GM19328 (cell line): ENCODE results near the gene RGS16.
A peak's percentile ranks its signal among the peaks of the same experiment; 100 is the strongest.

ENCODE experiments used
- ATAC-seq: cut with Tn5 transposase; IDR thresholded peaks from one replicate; pipeline ENCODE4 v1.9.1; 2021; ENCODE audit warnings: mild to moderate bottlenecking, moderate library complexity; ENCODE audit not compliant: unreplicated experiment

RGS16 gene

DNA sequence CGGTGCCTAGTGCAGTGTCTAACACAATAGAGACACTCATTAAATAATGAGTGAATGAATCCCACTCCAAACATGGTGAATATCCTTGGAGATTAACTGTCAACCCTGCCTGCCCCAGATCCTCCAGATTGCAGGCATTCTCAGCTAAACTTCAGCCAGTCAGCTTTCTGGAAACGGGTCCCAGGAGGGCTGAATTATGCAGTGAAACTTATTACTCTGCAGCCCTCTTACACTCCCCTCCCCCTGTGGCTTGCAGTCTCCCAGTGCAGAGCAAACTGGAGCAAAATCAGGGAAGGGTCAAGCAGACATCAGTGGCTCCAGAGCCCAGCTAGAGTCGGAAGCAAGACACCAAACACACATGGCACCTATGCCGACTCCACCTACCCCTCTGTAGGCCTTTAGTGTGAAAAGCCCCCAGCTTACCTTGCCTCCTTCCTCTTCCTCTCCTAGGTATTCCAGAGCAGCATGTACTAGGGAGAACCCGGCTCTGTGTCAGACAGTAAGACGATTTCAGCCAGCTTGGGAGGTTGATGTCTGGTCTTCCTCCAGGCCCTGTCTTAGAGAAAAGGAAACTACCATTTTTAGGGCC, 6.5 kb upstream of the RGS16 start:
- no peak for ATAC-seq

GRCh38 chr1:182608845-182609610, 4.8 kb upstream of the RGS16 start:
- ATAC-seq = no peak

- ATAC-seq = no peak
Observed at GRCh38 chr1:182608236-182608635, 4.0 kb upstream of the RGS16 start.

- ATAC-seq = no peak
Observed at GRCh38 chr1:182607566-182607965, 3.4 kb upstream of the RGS16 start.

GRCh38 chr1:182603646-182604174, 479 bp downstream of the RGS16 start:
- ATAC-seq = no peak

DNA sequence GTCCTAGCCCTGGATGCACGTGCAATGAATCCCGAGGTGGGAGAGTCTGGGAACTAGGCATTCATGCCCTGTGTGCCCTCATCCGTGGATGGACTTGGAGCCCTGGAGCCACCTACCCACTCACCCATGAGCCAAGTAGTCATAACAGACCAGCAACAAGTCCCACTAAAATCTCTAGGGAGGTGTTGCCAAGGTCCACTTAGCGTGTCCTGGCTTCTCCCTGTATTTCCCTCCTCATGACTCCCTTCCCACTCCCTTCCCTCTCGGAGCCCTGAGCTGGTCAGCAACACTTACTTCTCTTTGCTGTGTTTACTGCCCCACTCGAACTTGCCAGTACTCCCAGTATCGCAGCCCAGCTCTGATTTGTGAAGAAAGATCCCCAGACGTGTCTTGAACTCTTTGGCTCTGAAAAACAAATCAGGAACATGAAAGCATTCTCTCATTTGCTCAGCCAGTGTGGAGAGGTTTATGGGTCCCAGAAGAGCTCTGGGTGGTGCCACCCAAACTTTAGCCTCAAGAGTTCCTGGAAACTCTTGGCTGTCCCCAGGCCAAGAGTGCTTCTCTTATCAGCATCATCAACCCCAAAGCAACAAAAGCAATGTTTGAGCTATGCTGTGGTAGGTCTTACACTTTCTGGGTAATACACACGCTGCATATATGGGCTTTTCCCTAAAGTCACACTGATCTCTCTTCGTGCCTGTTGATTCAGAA, 1.1 kb downstream of the RGS16 start:
- ATAC-seq = no peak

- no peak for ATAC-seq
Observed at GRCh38 chr1:182601913-182602312, 2.3 kb downstream of the RGS16 start.

DNA sequence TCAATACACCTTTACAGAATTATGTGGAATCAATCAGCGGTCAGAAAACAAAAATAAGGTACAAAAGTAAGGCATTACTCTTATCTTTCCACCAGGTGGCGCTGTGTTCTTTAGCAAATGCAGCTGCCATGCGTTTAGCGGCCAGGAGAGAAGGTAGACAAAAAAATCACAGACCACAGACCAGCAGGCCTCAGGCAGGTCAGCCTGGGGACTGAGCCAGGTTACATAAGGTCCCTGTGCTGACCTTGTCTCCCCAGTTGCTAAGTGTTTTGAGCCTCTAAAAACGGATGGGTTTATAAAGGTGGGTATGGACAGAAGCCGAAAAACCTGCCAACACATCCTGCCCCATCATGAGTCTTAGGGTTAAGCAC, 2.8 kb downstream of the RGS16 start:
- no peak for ATAC-seq

DNA sequence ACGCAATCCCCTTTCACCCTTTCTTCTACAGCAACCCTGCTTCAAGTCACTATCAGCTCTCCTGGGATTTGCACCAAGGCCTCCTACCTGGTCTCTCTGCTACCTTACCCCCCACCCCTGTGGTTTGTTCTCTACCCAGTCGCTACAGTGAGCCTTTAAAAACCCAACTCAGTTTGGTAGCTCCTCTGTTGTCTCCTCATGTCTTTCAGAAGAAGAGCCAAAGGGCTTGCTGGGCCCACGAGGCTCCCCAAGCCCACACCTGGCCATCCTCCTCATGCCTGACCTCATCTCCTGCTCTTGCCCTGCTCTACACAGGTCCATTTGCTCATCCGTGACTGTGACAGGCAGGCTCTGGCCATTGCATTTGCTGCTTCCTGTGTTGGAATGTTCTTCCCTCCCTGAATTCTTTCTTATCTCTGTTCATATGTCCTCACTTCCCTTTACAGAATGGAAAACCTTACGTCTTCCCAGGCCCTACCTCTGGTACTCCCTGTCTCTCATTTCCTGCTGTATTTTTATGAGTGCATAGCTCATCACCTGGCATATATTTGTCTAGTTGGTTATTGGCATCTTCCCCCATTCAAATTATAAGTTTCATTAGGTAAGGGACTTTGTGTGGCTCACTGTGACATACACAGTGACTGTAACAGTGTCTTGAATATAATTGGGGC, 3.3 kb downstream of the RGS16 start:
- ATAC-seq = no peak

DNA sequence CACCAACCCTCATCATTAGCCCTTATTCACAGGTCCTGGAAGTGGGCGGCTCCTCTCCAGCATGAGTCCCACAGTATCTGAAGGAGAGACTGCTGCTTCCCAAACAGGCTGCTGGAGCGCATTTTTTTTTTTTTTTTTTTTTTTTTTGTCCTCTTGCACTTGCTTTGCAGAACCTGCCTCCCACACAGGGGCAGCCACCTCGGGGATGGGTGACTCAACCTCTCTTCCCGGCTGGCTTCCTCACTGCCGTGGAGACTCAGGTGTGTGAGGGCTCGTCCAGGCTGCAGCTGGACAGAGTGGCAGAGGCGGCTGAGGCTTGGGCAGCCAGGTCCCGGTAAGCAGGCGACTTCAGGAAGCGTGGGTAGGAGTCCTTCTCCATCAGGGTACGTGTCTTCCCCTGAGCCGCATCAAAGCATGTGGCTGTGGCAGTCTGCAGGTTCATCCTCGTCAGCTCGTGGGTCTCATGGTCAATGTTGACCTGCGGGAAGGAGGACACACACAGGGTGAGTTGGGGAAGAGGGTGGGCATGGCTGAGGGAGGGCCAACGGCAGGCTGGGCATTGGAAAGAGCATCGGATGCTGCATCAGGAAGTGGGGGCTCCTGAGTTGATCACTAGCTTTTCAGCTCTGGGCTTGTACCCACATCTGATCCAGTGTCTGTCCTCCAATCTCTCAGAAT, 4.0 kb downstream of the RGS16 start:
- no peak for ATAC-seq

GRCh38 chr1:182599339-182599738, 4.8 kb downstream of the RGS16 start:
- ATAC-seq = no peak

DNA sequence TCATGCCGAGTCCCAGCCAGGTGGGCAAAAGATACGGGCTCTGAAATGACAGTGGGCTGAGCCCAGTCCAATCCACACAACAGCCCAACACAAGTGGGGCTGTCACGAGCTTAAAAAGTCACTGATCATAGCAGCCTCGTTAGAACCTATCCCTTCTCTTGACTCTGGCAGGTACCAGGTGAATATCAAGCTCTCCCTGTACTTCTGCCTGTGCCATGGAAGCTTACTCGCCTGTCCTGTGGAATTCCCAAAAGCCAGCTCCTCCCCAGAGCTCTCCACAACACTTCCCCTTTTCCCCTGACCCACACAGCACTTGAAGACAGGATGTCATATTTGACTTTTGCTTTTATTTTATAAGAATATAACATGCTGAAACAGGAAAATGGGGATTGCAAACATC, 5.9 kb downstream of the RGS16 start:
- ATAC-seq = no peak

DNA sequence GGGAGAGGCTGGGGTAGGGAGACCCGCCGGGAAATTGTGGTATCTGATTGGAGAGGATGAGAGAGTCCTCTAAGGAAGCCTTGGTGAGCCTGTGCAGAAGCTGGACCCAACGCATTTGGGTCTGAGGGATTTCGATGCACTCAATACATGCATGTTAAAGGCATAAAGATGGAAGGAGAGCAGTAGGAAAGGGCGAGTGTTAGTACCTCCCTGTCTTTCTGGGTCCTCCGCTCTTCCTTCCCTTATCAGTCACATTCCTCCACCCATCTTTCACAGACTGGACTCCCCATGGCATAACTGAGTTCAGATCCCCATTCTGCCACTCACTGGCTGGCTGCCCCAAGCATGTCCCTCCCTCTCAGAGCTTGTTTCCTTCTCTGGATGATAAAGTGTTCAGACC, 7.3 kb downstream of the RGS16 start:
- ATAC-seq = no peak

DNA sequence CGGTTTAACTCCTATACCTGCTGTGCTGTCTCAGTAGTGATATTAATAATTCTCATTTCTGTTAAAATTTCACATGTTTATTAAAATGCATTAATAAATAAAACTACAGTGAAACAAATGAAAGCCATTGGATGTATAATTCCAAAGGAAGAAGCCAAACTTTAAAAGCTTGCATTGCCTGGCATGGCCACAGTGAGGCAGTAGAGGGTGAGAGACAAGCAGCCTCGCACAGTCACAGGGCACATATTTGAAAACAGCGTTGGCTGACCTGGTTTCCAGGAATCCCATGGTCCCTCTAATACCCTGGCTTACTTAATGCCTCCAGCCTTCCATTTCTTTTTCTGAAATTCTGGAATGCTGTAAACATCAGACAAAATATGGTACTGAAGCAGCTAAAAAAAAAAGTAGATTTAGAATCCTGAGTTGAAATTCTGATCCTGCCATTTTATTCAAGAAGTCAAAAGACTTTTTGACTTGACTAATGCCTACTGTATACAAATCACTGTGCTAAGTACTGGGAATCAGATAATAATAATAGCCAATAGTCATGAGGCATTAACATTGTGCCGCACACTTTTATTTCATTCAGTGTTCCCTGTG, 8.4 kb downstream of the RGS16 start:
- ATAC-seq = no peak

DNA sequence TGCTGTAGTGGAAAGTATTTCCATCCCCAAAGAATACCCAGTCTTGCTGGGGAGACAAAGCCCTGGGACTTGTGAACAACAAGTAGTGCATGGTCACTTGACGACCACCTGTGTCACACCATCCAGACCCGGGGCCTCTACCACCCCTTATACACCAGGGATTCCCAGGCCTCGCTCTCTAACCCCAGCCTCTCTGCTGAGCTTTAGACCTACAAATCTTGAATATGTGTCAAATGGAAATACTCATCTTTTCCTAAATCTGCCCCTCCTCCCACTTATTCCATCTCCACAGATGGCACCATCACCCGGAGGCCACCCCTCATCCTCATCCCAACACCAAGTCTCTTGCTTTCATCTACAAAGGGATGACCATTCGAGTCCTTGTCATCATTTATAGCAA, 14.3 kb downstream of the RGS16 start:
- ATAC-seq = no peak

- ATAC-seq = no peak
Observed at GRCh38 chr1:182589520-182589919, 14.7 kb downstream of the RGS16 start.

DNA sequence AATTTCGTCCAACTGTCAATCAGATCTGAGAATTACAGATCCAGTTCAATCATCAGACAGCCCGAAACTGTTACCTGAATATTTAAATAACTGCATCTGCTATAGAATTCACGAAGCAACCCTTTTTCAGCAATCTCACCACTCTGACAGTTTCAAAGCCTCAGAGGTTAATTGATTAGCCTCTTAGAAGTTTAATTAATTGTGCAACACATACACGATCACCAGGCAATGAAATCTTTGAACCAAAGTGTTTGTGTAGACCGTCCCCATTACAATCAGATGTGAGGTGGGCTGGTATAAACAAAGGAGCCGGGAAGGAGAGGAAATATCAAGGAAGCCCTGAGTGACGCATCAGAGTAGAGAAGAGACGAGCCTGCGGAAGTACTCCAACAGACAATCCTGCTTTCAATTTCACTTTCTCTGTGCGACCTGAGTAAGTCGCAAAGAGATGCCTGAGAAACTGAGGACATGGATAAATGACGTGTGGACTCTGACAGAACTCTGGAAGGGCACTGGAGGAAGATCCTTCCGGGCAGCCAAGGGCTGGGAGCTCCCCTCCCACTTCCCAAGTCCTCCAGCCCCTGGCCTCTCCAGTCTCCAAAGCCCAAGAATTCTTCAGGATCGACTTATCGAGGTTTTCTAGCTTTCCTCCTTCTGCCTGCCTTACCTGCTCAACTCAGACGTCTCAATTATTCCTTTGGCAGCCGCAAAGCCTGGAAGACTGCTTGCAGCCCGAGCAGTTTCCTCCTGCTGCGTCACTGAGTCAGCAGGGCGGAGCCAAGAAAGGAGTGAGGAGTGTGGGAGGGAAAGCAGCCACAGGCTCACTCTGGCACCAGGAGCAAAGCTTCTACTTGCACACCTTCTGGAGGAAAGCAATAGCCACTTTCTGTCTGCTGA, 15.4 kb downstream of the RGS16 start, which contains the start of gene RNASEL:
TSS of gene RNASEL (minus strand) at position 757 of the 897 bp plus-strand sequence. CDS start 2,450 bp downstream, outside the sequence.
- ATAC-seq = peak; percentile 74

DNA sequence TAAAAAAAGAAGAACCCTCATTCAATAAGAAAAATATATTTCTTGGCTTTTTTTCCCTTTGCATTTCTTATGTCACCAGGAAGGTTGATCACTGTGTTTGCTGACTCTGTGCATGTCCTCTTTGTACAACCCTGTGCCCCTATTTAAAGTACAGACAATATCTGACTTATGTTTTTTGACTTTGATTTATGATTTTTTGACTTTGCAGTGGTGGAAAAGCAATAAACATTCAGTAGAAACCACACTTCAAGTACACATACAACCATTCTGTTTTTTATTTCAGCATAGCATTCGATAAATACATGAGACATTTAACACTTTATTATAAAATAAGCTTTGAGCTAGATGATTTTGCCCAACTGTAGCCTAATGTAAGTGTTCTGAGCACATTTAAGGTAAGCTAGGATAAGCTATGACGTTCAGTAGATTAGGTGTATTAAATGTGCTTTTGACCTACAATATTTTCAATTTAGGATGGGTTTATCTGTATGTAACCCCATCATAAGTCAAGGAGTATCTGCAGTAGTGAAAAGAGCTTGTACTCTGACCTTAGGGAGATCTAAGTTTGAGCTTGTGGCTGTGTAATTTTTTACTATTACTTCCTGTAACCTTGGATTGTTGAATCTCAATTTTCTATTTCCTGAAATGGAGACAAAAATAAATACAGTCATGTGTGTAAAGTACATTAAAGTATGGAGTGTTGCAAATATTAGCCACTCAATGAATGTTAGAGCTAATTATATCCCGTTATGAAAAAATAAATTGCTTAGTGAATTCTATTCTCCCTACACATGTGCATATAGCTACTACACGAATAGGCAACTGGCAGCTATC, 16.3 kb downstream of the RGS16 start:
- ATAC-seq = peak; percentile 9
